ENCODE measurements around the gene ABCD2. TPM values are rescaled to one million over a fixed set of nuclear protein-coding genes. Genes with fewer than 3 reads are reported as not detected.
"Not testable (repeated sequence)": the region's sequence is repeated elsewhere in the genome, so short reads cannot be mapped to it uniquely, and the experiment has no call there.

The ABCD2 gene
- total and polyA plus RNA-seq, 9 donors, result 0.05 to 0.57 (median 0.13) TPM

DNA sequence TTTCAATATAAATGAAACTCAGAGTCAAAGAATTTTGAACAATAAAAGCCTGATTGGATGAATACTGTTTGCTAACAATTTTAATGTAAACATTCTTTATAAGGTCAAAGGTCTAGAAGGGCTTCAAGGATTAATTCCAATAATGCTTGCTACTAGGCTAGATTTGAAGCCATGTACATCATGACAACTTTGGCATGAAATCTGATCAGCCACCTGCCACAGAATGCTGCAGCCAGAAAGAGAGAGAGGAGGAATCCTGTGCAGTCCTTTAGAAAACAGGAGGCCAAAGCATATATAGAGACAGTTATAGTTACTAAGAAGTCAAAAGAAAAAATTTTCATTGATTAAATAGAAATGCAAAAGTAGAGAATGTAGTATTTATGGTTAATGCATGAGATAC lies 47.1 kb downstream of the ABCD2 start:
- no peaks in the 10 kb centered on the region for H3K27me3 ChIP-seq
- no peak for DNase-seq
- intact Hi-C loops (cut with DNase I), result no loop called here
- no peaks in the 10 kb centered on the region for H3K9me3 ChIP-seq
- H3K36me3 ChIP-seq, result no peaks in the 10 kb centered on the region
- TF ChIP-seq EP300 (IDR thresholded peaks at IDR 0.05) (no peak), POLR2A (IDR thresholded peaks at IDR 0.05) (no peak)
- TF ChIP-seq, protein P1, sequence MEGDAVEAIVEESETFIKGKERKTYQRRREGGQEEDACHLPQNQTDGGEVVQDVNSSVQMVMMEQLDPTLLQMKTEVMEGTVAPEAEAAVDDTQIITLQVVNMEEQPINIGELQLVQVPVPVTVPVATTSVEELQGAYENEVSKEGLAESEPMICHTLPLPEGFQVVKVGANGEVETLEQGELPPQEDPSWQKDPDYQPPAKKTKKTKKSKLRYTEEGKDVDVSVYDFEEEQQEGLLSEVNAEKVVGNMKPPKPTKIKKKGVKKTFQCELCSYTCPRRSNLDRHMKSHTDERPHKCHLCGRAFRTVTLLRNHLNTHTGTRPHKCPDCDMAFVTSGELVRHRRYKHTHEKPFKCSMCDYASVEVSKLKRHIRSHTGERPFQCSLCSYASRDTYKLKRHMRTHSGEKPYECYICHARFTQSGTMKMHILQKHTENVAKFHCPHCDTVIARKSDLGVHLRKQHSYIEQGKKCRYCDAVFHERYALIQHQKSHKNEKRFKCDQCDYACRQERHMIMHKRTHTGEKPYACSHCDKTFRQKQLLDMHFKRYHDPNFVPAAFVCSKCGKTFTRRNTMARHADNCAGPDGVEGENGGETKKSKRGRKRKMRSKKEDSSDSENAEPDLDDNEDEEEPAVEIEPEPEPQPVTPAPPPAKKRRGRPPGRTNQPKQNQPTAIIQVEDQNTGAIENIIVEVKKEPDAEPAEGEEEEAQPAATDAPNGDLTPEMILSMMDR (IDR thresholded peaks at IDR 0.05), result no peak
- no peaks in the 10 kb centered on the region for H3K4me1 ChIP-seq (ENCODE audit: insufficient read depth)
- no peak overlapping the region for H3K27ac ChIP-seq
- H3K4me3 ChIP-seq, result no peak overlapping the region

DNA sequence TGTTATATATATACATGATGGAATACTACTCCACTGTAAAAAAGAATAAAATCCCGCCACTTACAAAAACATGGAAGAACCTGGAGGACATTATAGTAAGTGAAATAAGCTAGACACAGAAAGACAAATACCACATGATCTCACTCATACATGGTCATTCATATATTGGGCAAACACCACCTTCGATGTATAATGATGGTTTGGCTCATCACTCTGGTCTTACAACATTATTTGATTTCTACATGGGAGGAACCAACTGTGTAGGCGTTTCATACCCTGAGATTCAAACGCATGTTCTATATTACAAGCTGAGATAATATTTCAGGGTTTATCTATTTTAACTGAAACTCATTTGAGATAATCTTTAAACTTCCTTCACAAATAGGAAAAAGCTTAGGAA lies 48.3 kb downstream of the ABCD2 start:
- intact Hi-C loops (cut with DNase I), result no loop called here
- no peaks in the 10 kb centered on the region for H3K36me3 ChIP-seq
- H3K27me3 ChIP-seq, result no peaks in the 10 kb centered on the region
- no peak for TF ChIP-seq EP300 (IDR thresholded peaks at IDR 0.05)
- no peak for TF ChIP-seq POLR2A (IDR thresholded peaks at IDR 0.05)
- no peaks in the 10 kb centered on the region for H3K9me3 ChIP-seq
- no peak for DNase-seq
- H3K4me3 ChIP-seq, result no peak overlapping the region
- H3K4me1 ChIP-seq (ENCODE audit: insufficient read depth), result no peaks in the 10 kb centered on the region
- no peak overlapping the region for H3K27ac ChIP-seq
- WGBS, 3 donors, result 63 to 67% (median 66%) methylated on average over 4 of the region's 4 CpGs

DNA sequence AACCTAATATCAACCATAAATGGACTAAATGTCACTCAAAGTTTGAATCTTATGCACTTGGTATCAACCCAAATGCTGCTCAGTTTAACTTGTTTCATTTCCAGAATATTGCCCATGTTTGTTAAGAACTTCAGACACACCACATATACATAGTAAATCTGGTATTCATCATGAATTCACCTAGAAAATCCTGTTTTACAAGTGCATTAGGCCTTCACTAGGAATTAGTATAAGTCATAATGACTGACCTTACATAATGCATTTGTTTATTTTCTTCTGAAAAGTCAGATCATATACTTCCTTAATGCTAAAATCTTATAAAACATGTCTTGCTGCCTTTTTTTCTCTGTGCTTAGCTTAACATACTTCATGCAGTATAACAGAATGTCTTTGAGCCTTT lies 66.1 kb downstream of the ABCD2 start:
- Histone ChIP-seq H3K9me3 (peaks cover 0 to 5% of the 10 kb centered on the region in 2 donors), H3K27ac (no peak overlapping the region), H3K36me3 (no peaks in the 10 kb centered on the region), H3K4me1 (ENCODE audit: insufficient read depth) (no peaks in the 10 kb centered on the region), H3K27me3 (no peaks in the 10 kb centered on the region), H3K4me3 (no peak overlapping the region)
- intact Hi-C loops (cut with DNase I), result no loop called here
- TF ChIP-seq, protein P1 (IDR thresholded peaks at IDR 0.05), result no peak
- TF ChIP-seq EP300 (IDR thresholded peaks at IDR 0.05) (no peak), POLR2A (IDR thresholded peaks at IDR 0.05) (no peak)
- DNase-seq, result no peak

DNA sequence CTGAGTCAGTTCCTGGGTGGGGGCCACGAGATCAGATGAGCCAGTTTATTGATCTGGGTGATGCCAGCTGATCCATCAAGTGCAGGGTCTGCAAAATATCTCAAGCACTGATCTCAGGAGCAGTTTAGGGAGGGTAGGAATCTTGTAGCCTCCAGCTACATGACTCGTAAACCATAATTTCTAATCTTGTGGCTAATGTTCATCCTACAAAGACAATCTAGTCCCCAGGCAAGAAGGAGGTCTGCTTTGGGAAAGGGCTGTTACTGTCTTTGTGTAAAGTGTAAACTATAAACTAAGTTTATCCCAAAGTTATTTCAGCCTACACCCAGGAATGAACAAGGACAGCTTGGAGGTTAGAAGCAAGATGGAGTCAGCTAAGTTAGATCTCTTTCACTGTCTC lies 75.4 kb downstream of the ABCD2 start:
- H3K9me3 ChIP-seq; H3K36me3 ChIP-seq; DNase-seq; H3K27ac ChIP-seq; H3K4me1 ChIP-seq (ENCODE audit: insufficient read depth); H3K4me3 ChIP-seq; H3K27me3 ChIP-seq; intact Hi-C loops (cut with DNase I): not testable (repeated sequence)
- 50 to 85% (median 83%) methylated on average over 2 of the region's 2 CpGs for WGBS, 3 donors

DNA sequence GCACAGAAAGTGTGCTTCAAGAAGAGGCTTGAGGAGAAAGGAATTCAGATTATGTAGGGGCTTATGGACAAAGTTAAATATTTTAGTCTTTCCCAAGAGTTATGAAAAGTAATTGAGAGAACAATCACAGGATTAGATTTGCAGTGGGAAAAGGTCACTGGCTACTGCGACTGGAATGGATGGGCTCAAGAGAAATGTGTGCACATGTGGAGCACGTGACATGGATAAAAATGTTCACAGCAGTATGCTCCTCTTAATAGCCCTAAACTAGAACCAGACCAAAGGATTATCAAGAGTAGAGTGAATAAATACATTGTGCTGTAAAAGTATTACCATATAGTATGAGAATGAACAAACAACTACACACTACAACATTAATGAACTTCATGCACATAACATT lies 78.1 kb downstream of the ABCD2 start:
- no peaks in the 10 kb centered on the region for H3K4me1 ChIP-seq (ENCODE audit: insufficient read depth)
- TF ChIP-seq EP300 (IDR thresholded peaks at IDR 0.05) (no peak), POLR2A (IDR thresholded peaks at IDR 0.05) (no peak)
- TF ChIP-seq, protein P1 (IDR thresholded peaks at IDR 0.05), result no peak
- no peaks in the 10 kb centered on the region for H3K9me3 ChIP-seq
- 60 to 62% (median 62%) methylated on average over 2 of the region's 2 CpGs for WGBS, 3 donors
- no peak for DNase-seq
- H3K36me3 ChIP-seq, result no peaks in the 10 kb centered on the region
- intact Hi-C loops (cut with DNase I), result no loop called here
- no peaks in the 10 kb centered on the region for H3K27me3 ChIP-seq
- no peak overlapping the region for H3K27ac ChIP-seq
- no peak overlapping the region for H3K4me3 ChIP-seq

DNA sequence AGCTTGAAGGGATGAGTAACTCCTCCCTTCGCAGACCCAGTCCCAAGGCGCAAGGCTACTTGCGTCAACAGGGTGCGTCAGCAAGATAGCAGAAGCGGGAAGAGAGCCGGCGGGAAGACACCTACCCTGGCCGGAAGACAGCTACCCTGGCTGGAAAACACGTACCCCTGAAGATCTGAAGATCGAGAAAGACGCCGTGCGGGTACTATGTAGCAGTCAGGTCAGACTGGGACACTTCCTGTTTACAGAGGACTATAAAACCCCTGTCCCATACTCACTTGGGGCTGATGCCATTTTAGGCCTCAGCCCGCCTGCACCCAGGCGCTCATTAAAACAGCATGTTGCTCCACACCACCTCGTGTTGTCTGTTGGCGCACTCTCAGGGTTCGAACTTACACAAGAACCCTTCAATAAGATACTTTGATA lies 80.9 kb downstream of the ABCD2 start:
- intact Hi-C loops (cut with DNase I), result no loop called here
- 96 to 98% (median 97%) methylated on average over 18 of the region's 18 CpGs for WGBS, 3 donors
- Histone ChIP-seq H3K27me3 (no peaks in the 10 kb centered on the region), H3K4me1 (ENCODE audit: insufficient read depth) (no peaks in the 10 kb centered on the region), H3K36me3 (no peaks in the 10 kb centered on the region), H3K4me3 (no peak overlapping the region), H3K9me3 (no peaks in the 10 kb centered on the region), H3K27ac (no peak overlapping the region)
- TF ChIP-seq, protein P1 (IDR thresholded peaks at IDR 0.05), result no peak
- TF ChIP-seq POLR2A (IDR thresholded peaks at IDR 0.05), result no peak
- DNase-seq, result no peak

Data from ovary (tissue), 9 donors.